C4-2B (cell line): Measurements from ENCODE around the gene PLPP2.
"Not testable (repeated sequence)": the region's sequence is repeated elsewhere in the genome, so short reads cannot be mapped to it uniquely, and the experiment has no call there.

ENCODE experiments used
- CTCF ChIP-seq: fragments of 450-650 bp; conservative IDR thresholded peaks from 2 replicates; pipeline ENCODE4 v1.5.1; 2017; ENCODE audit warnings: mild to moderate bottlenecking
- ZFX ChIP-seq: fragments of 450-650 bp; IDR thresholded peaks from 2 replicates; pipeline ENCODE4 v1.6.1; 2017

DNA sequence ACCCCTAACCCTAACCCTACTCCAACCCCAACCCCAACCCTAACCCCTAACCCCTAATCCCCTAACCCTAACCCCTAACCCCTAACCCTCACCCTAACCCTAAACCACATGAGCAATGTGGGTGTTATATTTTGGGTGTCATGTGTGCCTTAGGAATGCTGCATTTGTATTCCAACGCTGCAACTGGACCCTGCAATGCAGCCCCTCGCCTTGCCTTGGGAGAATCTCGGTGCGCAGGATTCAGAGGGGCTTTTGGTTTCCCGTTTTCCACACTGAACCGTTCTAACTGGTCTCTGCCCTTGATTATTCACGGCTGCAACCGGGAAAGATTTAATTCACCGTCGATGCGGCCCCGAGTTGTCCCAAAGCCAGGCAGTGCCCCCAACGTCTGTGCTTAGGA, 45.3 kb downstream of the PLPP2 start:
- TF ChIP-seq CTCF, ZFX: not testable (repeated sequence)
